HepG2 (cell line): ENCODE data around the gene SERTAD3. TPM values are rescaled to one million over a fixed set of nuclear protein-coding genes. Genes with fewer than 3 reads are reported as not detected.

ENCODE experiments used
- ATAC-seq: fragments of 200-7000 bp; cut with Tn5 transposase; 3 replicates; pipeline ENCODE4 v1.9.1; 2020; ENCODE audit warnings: mild to moderate bottlenecking, moderate library complexity
- BruUV-seq: library from RNA; stranded (reverse); fragments of 400-500 nt; replicated peaks from 2 replicates; lab custom pipeline; 2021; lab: Mats Ljungman, UMichigan
- CTCF ChIA-PET: fragments of 300-600 bp; formaldehyde crosslinking; extraction: SDS; loops from one replicate; lab custom pipeline; 2021; ENCODE audit warnings: low total read pairs, inconsistent platforms, low intra/inter-chr PET ratio; lab: Yijun Ruan, JAX
- POLR2A ChIA-PET: fragments of 350-600 bp; sonication (Branson Sonifier 250); formaldehyde crosslinking; loops from one replicate; lab custom pipeline; 2020; ENCODE audit warnings: antibody characterized with exemption, inconsistent platforms; lab: Yijun Ruan, JAX
- DNase-seq: peaks from one replicate; pipeline ENCODE4 v3.0.0-alpha.2; 2015; ENCODE audit warnings: low spot score
- FAIRE-seq: peaks from 3 replicates; lab custom pipeline; 2011; peaks lifted over from hg19 to GRCh38; lab: Jason Lieb, UNC
- H2AFZ ChIP-seq: one replicate; pipeline ENCODE4 v1.6.1; 2011; ENCODE audit warnings: low read length, inconsistent platforms
- H3K27ac ChIP-seq: fragments of 300-600 bp; 3 replicates; pipeline ENCODE4 v1.8.0; 2011; ENCODE audit warnings: mixed run types, mild to moderate bottlenecking, mixed read lengths, low read length, inconsistent platforms; ENCODE audit not compliant: insufficient read depth; ENCODE audit errors: extremely low read length
- H3K27me3 ChIP-seq, 2 experiments: fragments of 200-600 bp in 1 of 2; 2 replicates in 1 of 2; 3 replicates in 1 of 2; pipeline versions ENCODE4 v1.6.0 to v1.8.0; 2011; ENCODE audit warnings: low read length in 2 of 2, mild to moderate bottlenecking in 2 of 2, moderate library complexity in 2 of 2, inconsistent platforms in 1 of 2; ENCODE audit not compliant: insufficient read depth in 2 of 2, control insufficient read depth in 1 of 2
- H3K36me3 ChIP-seq, 2 experiments: fragments of 200-600 bp in 1 of 2; replicated peaks in 1 of 2; 2 replicates in 1 of 2; 3 replicates in 1 of 2; pipeline versions ENCODE4 v1.5.1 to v1.8.0; 2011; ENCODE audit warnings: low read length in 2 of 2, inconsistent platforms in 1 of 2; ENCODE audit not compliant: insufficient read depth in 2 of 2, control insufficient read depth in 1 of 2
- H3K4me1 ChIP-seq: 2 replicates; pipeline ENCODE4 v1.5.1; 2012; ENCODE audit warnings: low read length, inconsistent platforms; ENCODE audit not compliant: insufficient read depth
- H3K4me2 ChIP-seq: 2 replicates; pipeline ENCODE4 v1.6.0; 2011; ENCODE audit warnings: low read depth, low read length, inconsistent platforms
- H3K4me3 ChIP-seq, 3 experiments: fragments of 200-600 bp in 1 of 3; sonication (generic), shearing (Covaris generic) in 1 of 3; replicated peaks in 1 of 3; 2 replicates each; pipeline ENCODE4 v1.5.1; 2011 to 2016; ENCODE audit warnings: low read length in 3 of 3, inconsistent platforms in 2 of 3, low read depth in 2 of 3, mild to moderate bottlenecking in 2 of 3, control low read depth in 1 of 3, mixed read lengths in 1 of 3; ENCODE audit not compliant: insufficient read depth in 1 of 3
- H3K79me2 ChIP-seq: one replicate; pipeline ENCODE4 v1.6.1; 2011; ENCODE audit warnings: low read length, inconsistent platforms; ENCODE audit not compliant: insufficient read depth
- H3K9ac ChIP-seq: 2 replicates; pipeline ENCODE4 v1.6.0; 2011; ENCODE audit warnings: mild to moderate bottlenecking, low read depth, low read length, inconsistent platforms; ENCODE audit not compliant: insufficient read depth
- H3K9me3 ChIP-seq: 2 replicates; pipeline ENCODE4 v1.5.1; 2012; ENCODE audit warnings: mild to moderate bottlenecking, low read length
- H4K20me1 ChIP-seq: 2 replicates; pipeline ENCODE4 v1.6.0; 2011; ENCODE audit warnings: inconsistent platforms, mild to moderate bottlenecking, low read length, moderate library complexity; ENCODE audit not compliant: insufficient read depth
- CC2D1A ChIP-seq: sonication (generic); formaldehyde crosslinking; IDR thresholded peaks from 2 replicates; pipeline ENCODE4 v1.8.1; 2023; ENCODE audit warnings: mild to moderate bottlenecking, missing genetic modification reagents
- FOXK2 ChIP-seq: fragments of 450-650 bp; IDR thresholded peaks from 2 replicates; pipeline ENCODE4 v1.6.1; 2016
- GATAD2A ChIP-seq: IDR thresholded peaks from 2 replicates; pipeline ENCODE4 v1.6.1; 2016
- HDAC1 ChIP-seq: sonication (generic); formaldehyde crosslinking; IDR thresholded peaks from 2 replicates; pipeline ENCODE4 v1.5.1; 2020; ENCODE audit warnings: mild to moderate bottlenecking, missing genetic modification reagents
- MIER2 ChIP-seq: IDR thresholded peaks from 2 replicates; pipeline ENCODE4 v1.6.1; 2016; ENCODE audit warnings: missing biosample characterization, missing genetic modification reagents
- MLXIP ChIP-seq: sonication (generic); formaldehyde crosslinking; IDR thresholded peaks from 2 replicates; pipeline ENCODE4 v1.9.0; 2021; ENCODE audit warnings: missing genetic modification reagents, borderline replicate concordance
- MXD4 ChIP-seq: IDR thresholded peaks from 2 replicates; pipeline ENCODE4 v1.6.1; 2016; ENCODE audit warnings: mild to moderate bottlenecking, missing biosample characterization, missing genetic modification reagents
- SP1 ChIP-seq, 2 experiments: fragments of 450-650 bp in 1 of 2; sonication (generic) in 1 of 2; formaldehyde crosslinking in 1 of 2; IDR thresholded peaks; 2 replicates each; pipeline versions ENCODE4 v1.4.0 to v1.6.1; 2016 to 2020; ENCODE audit warnings: missing genetic modification reagents in 1 of 2
- TRIM24 ChIP-seq: sonication (generic); formaldehyde crosslinking; IDR thresholded peaks from 2 replicates; pipeline ENCODE4 v1.8.0; 2022; ENCODE audit warnings: mild to moderate bottlenecking, missing genetic modification reagents
- ZBTB33 ChIP-seq: sonication (generic); formaldehyde crosslinking; IDR thresholded peaks from 2 replicates; pipeline ENCODE4 v1.4.0; 2020; ENCODE audit warnings: missing genetic modification reagents
- ZNF138 ChIP-seq: sonication (generic); formaldehyde crosslinking; IDR thresholded peaks from 2 replicates; pipeline ENCODE4 v1.5.0; 2020; ENCODE audit warnings: mild to moderate bottlenecking, low read depth, missing genetic modification reagents
- ZNF18 ChIP-seq: sonication (generic); formaldehyde crosslinking; IDR thresholded peaks from 2 replicates; pipeline ENCODE4 v1.8.0; 2022; ENCODE audit warnings: mild to moderate bottlenecking, missing genetic modification reagents; ENCODE audit not compliant: insufficient replicate concordance
- ZNF343 ChIP-seq: sonication (generic); formaldehyde crosslinking; IDR thresholded peaks from 2 replicates; pipeline ENCODE4 v1.4.0; 2020; ENCODE audit warnings: mild to moderate bottlenecking, missing genetic modification reagents
- ZNF577 ChIP-seq: sonication (generic); formaldehyde crosslinking; IDR thresholded peaks from 2 replicates; pipeline ENCODE4 v1.4.0; 2020; ENCODE audit warnings: mild to moderate bottlenecking, low read depth, missing genetic modification reagents, borderline replicate concordance
- ZNF850 ChIP-seq: sonication (generic); formaldehyde crosslinking; conservative IDR thresholded peaks from 2 replicates; pipeline ENCODE4 v1.9.0; 2021; ENCODE audit warnings: mild to moderate bottlenecking, missing genetic modification reagents
- WGBS: methylation state at CpG from one replicate; pipeline ENCODE4 v1.1.6; 2017; ENCODE audit warnings: low lambda C conversion rate; 5-methylcytosine and 5-hydroxymethylcytosine counted together
- in situ Hi-C: cut with HindIII; loops from 2 replicates; pipeline ENCODE4 v1.10.0; 2017; ENCODE audit warnings: low pct_unique_long_range_greater_than_20kb; ENCODE audit not compliant: extremely low pct_ligation_motif_present
- intact Hi-C: fragments of 100-400 bp; cut with micrococcal nuclease; formaldehyde crosslinking; loops from one replicate; pipeline ENCODE4 v1.10.0; 2022; ENCODE audit not compliant: unreplicated experiment
- polyA plus RNA-seq, 8 experiments: library from polyadenylated mRNA; depleted of rRNA in 3 of 8; stranded (reverse) in 7 of 8; unstranded in 1 of 8; fragments of >200 nt; fragmentation: Illumina TruSeq in 4 of 8; extraction: Trizol in 4 of 8; gene quantifications; 2 replicates each; pipeline versions ENCODE4 v1.2.1 to v1.2.3, GENCODE V29; 2011 to 2016; ENCODE audit warnings: low read depth in 4 of 8, missing spikeins in 1 of 8, mixed read lengths in 1 of 8; ENCODE audit not compliant: insufficient read depth in 1 of 8
- total RNA-seq, 5 experiments: library from RNA; depleted of rRNA; stranded (reverse); fragments of >200 nt; fragmentation: Illumina TruSeq; extraction: Trizol; gene quantifications; 2 replicates each; pipeline ENCODE4 v1.2.3, GENCODE V29; 2016; ENCODE audit warnings: low read depth in 1 of 5

SERTAD3 gene
- total and polyA plus RNA-seq, 2 of the 13 experiments (the other 11 are each of a cell fraction or from before 2014, with no cell fraction given) = 9.6 to 16.9 TPM

DNA sequence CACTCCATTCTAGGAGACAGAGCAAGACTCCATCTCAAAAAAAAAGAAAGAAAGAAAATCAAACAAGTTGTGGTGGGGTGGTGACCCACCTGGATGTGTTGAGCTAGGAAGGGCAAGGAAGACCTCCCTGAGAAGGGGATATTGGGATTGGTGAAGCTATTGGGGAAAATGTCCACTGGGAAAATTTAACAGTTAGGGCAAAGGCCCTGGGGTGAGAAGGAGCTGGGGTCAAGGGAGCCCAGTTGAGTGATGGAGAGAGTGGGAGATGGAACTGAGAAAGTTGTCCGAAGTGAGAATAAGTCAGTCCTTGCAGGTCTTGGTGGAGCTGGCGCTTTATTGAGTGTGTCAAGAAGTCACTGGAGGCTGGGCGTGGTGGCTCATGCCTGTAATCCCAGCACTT lies 5.9 kb downstream of the SERTAD3 start (continued):
- no peak for TF ChIP-seq ZNF138 (CRISPR knock-in tag)
- TF ChIP-seq MIER2 (CRISPR knock-in tag) = no peak
- TF ChIP-seq CC2D1A = no peak
- TF ChIP-seq ZNF850 = no peak

DNA sequence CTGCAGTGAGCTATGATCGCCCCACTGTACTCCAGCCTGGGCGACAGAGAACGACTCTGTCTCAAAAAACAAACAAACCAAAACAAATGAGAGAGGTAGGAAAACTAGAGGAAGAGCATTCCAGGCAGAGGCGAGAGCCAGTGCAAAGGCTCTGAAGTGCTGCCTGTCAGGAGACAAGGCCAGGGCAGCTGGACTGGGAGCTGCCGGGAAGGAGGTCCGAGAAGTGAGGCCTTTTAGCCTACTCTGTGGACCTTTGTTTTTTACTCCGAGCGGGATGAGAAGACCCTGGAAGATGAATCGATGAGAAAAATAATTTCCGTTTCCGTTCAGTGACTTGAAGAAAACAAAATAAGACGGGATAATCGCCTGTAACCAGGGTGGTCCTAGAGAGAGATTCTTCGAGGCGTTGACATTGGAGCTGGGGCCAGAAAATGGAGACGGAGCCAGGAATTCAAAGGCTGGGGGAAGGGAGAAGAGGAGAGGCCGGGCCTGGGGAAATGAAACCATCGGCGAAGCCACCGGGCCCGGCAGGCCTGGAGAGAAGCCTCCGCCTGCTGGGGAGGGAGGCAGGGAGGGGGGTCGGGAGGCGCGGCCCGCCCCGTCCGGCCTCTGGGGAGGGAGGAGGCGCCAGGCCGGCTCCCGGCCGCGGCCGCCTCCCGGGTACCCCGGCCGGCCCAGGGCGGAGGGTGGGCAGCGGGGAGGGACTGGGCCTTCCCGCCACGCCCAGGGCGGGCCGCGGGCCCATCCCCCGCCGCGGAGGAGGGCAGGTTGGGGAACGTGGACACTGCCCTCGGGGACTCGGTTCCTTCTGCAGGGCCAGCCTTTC lies 10.5 kb downstream of the SERTAD3 start:
- H2AFZ ChIP-seq = peak overlapping the region; percentile 57
- H3K9ac ChIP-seq = peak overlapping the region; percentile 82
- ChIA-PET CTCF (no interaction called here), POLR2A (interaction anchor here (0.7 to 4.7 kb wide), 12 partner anchors 8 to 202 kb away, joined by 3 to 60 read pairs (median 6); partner anchors contain the start of genes BLVRB, C19orf47, PLD3 and SERTAD1)
- intact Hi-C loops = loop anchor here (1.0 kb wide), 1 partner anchor 10 kb away; no protein-coding TSS in a partner anchor
- H3K79me2 ChIP-seq = no peaks in the 10 kb centered on the region
- BruUV-seq = TSS peak; percentile 100
- no peaks in the 10 kb centered on the region for H3K9me3 ChIP-seq
- ATAC-seq = peak; percentile 90
- H3K4me3 ChIP-seq = peak overlapping the region; percentile 51 to 72 (median 71)
- FAIRE-seq = peak; percentile 83
- peak; percentile 78 for DNase-seq
- in situ Hi-C loops = no loop called here
- peak overlapping the region; percentile 83 for H3K4me2 ChIP-seq
- H3K27me3 ChIP-seq = no peaks in the 10 kb centered on the region; a peak in 1 of 5 replicates
- H4K20me1 ChIP-seq = no peaks in the 10 kb centered on the region
- peak overlapping the region; percentile 93 for H3K27ac ChIP-seq
- WGBS = under 1% methylated on average over 22 of the region's 50 CpGs
- H3K36me3 ChIP-seq = no peaks in the 10 kb centered on the region
- peaks cover 40% of the 10 kb centered on the region for H3K4me1 ChIP-seq
- TF ChIP-seq SP1 (IDR thresholded peaks at IDR 0.05) = no peak
- TF ChIP-seq SP1 (CRISPR knock-in tag; IDR thresholded peaks at IDR 0.05) = peak; percentile 65
- TF ChIP-seq MXD4 (CRISPR knock-in tag) = peak; percentile 21; the same call in 1 of the 2 replicates
- TF ChIP-seq FOXK2 = no peak
- TF ChIP-seq ZNF18 (CRISPR knock-in tag) = no peak
- TF ChIP-seq ZNF343 (CRISPR knock-in tag) = no peak
- TF ChIP-seq GATAD2A = peak; percentile 30; the same call in 1 of the 2 replicates
- no peak for TF ChIP-seq HDAC1 (CRISPR knock-in tag)
- TF ChIP-seq TRIM24 = no peak
- TF ChIP-seq ZBTB33 (CRISPR knock-in tag) = no peak
- no peak for TF ChIP-seq ZNF577 (CRISPR knock-in tag)
- TF ChIP-seq MLXIP = no peak
